ENCODE data around the gene PDE1C.
"Not testable (repeated sequence)": the region's sequence is repeated elsewhere in the genome, so short reads cannot be mapped to it uniquely, and the experiment has no call there.

Gene PDE1C

GRCh38 chr7:32070406-32071360 is at the start of gene PDE1C:
Gene PDE1C, minus strand, starts transcription at chr7:32070407.
- peak; percentile 31 for DNase-seq

- no peak for DNase-seq
These were observed 49.6 kb upstream of the PDE1C start for GRCh38 chr7:32119790-32120196.

DNA sequence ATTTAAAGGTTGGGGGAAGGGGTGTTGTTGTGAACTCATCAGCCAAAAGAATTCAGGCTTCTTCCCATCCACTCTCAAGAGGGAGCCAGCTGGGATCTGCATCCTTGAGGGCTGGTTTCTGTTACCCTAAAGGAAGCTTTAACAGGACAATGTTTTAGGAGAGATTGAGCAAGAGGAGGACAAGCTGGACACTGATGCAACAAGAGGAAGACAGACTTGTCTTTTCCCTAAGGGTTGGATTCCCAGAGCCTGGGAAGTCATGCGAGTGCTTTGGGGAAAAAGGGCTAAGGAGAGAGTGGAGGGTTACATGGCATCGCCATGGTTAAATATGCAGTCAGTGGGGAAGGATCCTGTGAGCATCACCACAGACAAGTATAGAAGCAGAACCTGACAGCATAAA is 47.6 kb upstream of the PDE1C start:
- DNase-seq = no peak

GRCh38 chr7:32116436-32116835 is 46.2 kb upstream of the PDE1C start:
- no peak for DNase-seq

- DNase-seq = no peak
These were observed 45.6 kb upstream of the PDE1C start for GRCh38 chr7:32115831-32116230.

- no peak for DNase-seq
These were observed 38.4 kb upstream of the PDE1C start for GRCh38 chr7:32108651-32109050.

DNA sequence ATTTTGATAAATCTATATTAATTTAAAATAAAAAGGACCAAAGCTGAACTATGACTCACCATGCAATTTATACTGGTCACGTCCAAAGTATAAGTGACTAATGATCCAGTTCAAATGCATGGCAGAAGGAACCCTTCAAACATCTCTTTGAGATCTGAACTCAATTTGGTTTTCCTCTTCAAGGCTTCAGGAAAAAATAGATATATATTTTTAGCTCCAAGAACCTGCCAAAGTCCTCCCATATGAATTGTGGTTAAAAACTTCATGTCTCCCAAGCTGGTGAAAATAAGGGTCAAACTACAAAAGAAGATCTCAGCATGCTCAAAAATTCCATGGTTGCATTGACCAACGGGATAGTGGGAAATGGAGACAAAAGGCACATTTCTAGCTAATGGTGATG is 34.6 kb upstream of the PDE1C start:
- no peak for DNase-seq

GRCh38 chr7:32103361-32103760 is 33.2 kb upstream of the PDE1C start:
- DNase-seq = no peak

DNA sequence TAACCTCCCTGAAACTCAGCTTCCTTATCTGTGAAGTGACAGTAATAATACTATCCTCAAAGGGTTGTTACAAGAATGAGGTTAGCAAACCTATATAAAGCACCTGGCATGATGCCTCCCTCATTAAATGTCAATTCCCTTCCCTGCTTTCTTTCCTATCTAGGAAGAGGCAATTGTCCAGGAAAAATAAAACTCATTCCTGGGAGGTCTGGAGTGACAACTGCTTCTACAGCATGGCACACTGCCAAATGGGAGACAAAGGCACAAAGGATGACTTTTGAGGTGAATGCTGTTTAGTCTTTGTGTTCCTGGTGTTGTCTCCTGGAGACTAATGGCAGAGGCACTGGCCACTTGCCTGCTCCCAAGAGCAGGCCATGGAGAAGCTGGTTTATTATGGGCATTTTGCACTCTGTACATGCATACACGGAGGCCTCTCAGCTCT is 32.2 kb upstream of the PDE1C start:
- peak; percentile 88 for DNase-seq

GRCh38 chr7:32100407-32100907 is 30.2 kb upstream of the PDE1C start:
- no peak for DNase-seq

DNA sequence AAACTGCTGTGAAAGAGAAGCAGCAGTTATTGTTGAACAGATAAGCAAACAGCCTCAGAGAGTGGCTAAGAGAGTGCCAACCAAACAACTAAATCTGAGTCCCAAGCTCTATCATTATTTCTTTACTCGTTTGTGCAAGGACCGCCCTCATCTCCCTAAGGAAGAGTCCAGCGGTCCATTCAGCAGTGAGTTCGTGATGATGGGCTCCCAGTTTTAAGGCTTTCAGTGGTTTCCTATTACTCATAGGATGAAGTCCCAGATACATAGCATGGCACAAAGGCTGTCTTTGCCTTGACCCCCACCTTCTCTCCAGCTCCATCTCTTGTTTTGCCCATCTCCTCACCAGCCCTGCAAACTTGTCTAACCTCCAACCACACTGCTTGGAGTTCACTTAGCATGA is 24.3 kb upstream of the PDE1C start:
- no peak for DNase-seq

- DNase-seq = no peak
These were observed 23.5 kb upstream of the PDE1C start for GRCh38 chr7:32093415-32094408.

- no peak for DNase-seq
These were observed 22.1 kb upstream of the PDE1C start for GRCh38 chr7:32092346-32092745.

- no peak for DNase-seq
These were observed 21.5 kb upstream of the PDE1C start for GRCh38 chr7:32091608-32092210.

GRCh38 chr7:32089678-32090077 is 19.5 kb upstream of the PDE1C start:
- no peak for DNase-seq

- DNase-seq = no peak
These were observed 19.0 kb upstream of the PDE1C start for GRCh38 chr7:32089256-32089655.

GRCh38 chr7:32088451-32088881 is 18.3 kb upstream of the PDE1C start:
- no peak for DNase-seq

GRCh38 chr7:32079510-32079909 is 9.3 kb upstream of the PDE1C start:
- DNase-seq = no peak

DNA sequence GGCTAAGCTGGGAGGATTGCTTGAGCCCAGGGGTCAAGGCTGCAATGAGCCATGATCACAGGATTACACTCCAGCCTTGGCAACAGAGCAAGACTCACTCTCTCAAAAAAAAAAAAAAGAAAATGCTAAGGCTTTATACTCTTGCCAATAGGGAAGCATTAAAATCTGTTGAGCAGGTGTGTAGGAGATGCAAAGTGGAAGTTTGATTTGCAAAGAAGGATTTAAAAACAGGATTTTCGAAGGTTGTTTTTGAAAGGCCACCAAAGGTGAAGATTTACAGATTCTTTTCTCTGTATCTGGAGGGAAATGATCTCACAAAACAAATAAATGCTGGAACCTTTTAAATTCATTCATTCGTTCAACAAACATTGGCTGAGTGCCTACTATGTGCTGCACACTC is 8.6 kb upstream of the PDE1C start:
- DNase-seq = no peak

GRCh38 chr7:32077806-32078205 is 7.6 kb upstream of the PDE1C start:
- no peak for DNase-seq

- not testable (repeated sequence) for DNase-seq
These were observed 6.6 kb upstream of the PDE1C start for GRCh38 chr7:32076802-32077201.

DNA sequence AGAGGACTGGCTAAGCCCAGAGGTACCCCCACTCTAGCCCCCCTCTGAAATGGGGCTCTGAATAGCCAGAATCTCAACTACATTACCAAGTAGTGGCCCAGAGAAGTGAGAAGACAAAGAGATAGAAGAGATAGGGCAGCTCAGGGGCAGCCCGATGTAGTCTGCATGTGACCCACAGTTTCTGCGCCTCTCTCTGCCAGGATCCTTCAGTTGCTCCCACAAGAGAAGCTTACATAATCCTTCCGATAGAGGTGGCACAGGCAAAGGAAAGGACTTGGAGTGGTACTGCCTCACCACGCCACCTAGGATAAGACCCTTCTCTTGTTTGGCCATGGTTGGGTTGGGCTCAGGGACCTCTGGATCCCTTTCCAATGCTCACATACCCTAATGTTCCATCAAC is 5.4 kb upstream of the PDE1C start:
- no peak for DNase-seq

Data from NCI-H1105 (cell line).